H9 (cell line): ENCODE data around the gene CYBA. TPM values are rescaled to one million over a fixed set of nuclear protein-coding genes. Genes with fewer than 3 reads are reported as not detected.

Experiments used
- DNase-seq: peaks from one replicate; pipeline ENCODE4 v3.0.0-alpha.2; 2017
- H2AFZ ChIP-seq: one replicate; pipeline ENCODE4 v1.6.1; 2013; ENCODE audit warnings: mild to moderate bottlenecking, low read length, control low read depth, moderate library complexity
- H2AK5ac ChIP-seq: 2 replicates; pipeline ENCODE4 v1.6.1; 2013; ENCODE audit warnings: low read length, control low read depth, mixed read lengths; ENCODE audit not compliant: insufficient read length
- H2BK120ac ChIP-seq: one replicate; pipeline ENCODE4 v1.6.1; 2013; ENCODE audit warnings: low read depth, mild to moderate bottlenecking, low read length, control low read depth, inconsistent platforms; ENCODE audit not compliant: poor library complexity, severe bottlenecking
- H2BK12ac ChIP-seq: 2 replicates; pipeline ENCODE4 v1.6.1; 2013; ENCODE audit warnings: low read length, control low read depth, mixed read lengths, low read depth; ENCODE audit not compliant: insufficient read length
- H2BK15ac ChIP-seq: 2 replicates; pipeline ENCODE4 v1.6.1; 2013; ENCODE audit warnings: low read depth, low read length, control low read depth
- H2BK20ac ChIP-seq: one replicate; pipeline ENCODE4 v1.6.1; 2013; ENCODE audit warnings: low read depth, mild to moderate bottlenecking, low read length, control low read depth, inconsistent platforms; ENCODE audit not compliant: poor library complexity, severe bottlenecking
- H2BK5ac ChIP-seq: 2 replicates; pipeline ENCODE4 v1.6.1; 2013; ENCODE audit warnings: low read length, control low read depth, mixed read lengths; ENCODE audit not compliant: insufficient read length
- H3K14ac ChIP-seq: 2 replicates; pipeline ENCODE4 v1.6.1; 2013; ENCODE audit warnings: low read length, control low read depth; ENCODE audit not compliant: insufficient read depth
- H3K18ac ChIP-seq: 2 replicates; pipeline ENCODE4 v1.6.1; 2013; ENCODE audit warnings: low read depth, mild to moderate bottlenecking, mixed read lengths, low read length, control low read depth; ENCODE audit not compliant: insufficient read length
- H3K23ac ChIP-seq: 2 replicates; pipeline ENCODE4 v1.6.1; 2013; ENCODE audit warnings: low read length, control low read depth, mixed read lengths, low read depth; ENCODE audit not compliant: insufficient read length
- H3K23me2 ChIP-seq: 2 replicates; pipeline ENCODE4 v1.6.1; 2013; ENCODE audit warnings: low read depth, mild to moderate bottlenecking, mixed read lengths, low read length, control low read depth; ENCODE audit not compliant: insufficient read length, poor library complexity, severe bottlenecking
- H3K27ac ChIP-seq: 2 replicates; pipeline ENCODE4 v1.5.1; 2013; ENCODE audit warnings: low read length, control low read depth, mixed read lengths, low read depth; ENCODE audit not compliant: insufficient read length
- H3K27me3 ChIP-seq: 2 replicates; pipeline ENCODE4 v1.6.1; 2013; ENCODE audit warnings: low read length, control low read depth, inconsistent platforms; ENCODE audit not compliant: insufficient read depth
- H3K4ac ChIP-seq: 2 replicates; pipeline ENCODE4 v1.6.1; 2013; ENCODE audit warnings: low read depth, mild to moderate bottlenecking, control low read depth, inconsistent platforms, low read length, moderate library complexity
- H3K4me1 ChIP-seq: 2 replicates; pipeline ENCODE4 v1.6.1; 2013; ENCODE audit warnings: low read length, control low read depth, inconsistent platforms; ENCODE audit not compliant: insufficient read depth
- H3K4me2 ChIP-seq: 2 replicates; pipeline ENCODE4 v1.6.1; 2013; ENCODE audit warnings: low read length, control low read depth, mixed read lengths; ENCODE audit not compliant: insufficient read length, insufficient read depth
- H3K56ac ChIP-seq: 2 replicates; pipeline ENCODE4 v1.6.1; 2013; ENCODE audit warnings: low read depth, mild to moderate bottlenecking, mixed read lengths, low read length, control low read depth; ENCODE audit not compliant: insufficient read length
- H3K79me1 ChIP-seq: 2 replicates; pipeline ENCODE4 v1.6.1; 2013; ENCODE audit warnings: low read depth, mild to moderate bottlenecking, moderate library complexity, low read length, control low read depth, inconsistent platforms; ENCODE audit not compliant: insufficient read depth, poor library complexity, severe bottlenecking
- H3K79me2 ChIP-seq: 2 replicates; pipeline ENCODE4 v1.6.1; 2013; ENCODE audit warnings: low read length, control low read depth, inconsistent platforms; ENCODE audit not compliant: insufficient read depth
- H3K9ac ChIP-seq: 2 replicates; pipeline ENCODE4 v1.6.1; 2013; ENCODE audit warnings: low read length, control low read depth, mixed read lengths; ENCODE audit not compliant: insufficient read length; ENCODE audit errors: extremely low read depth
- H3K9me3 ChIP-seq: one replicate; pipeline ENCODE4 v1.6.1; 2013; ENCODE audit warnings: low read depth, low read length, inconsistent platforms; ENCODE audit not compliant: control insufficient read depth
- H3T11ph ChIP-seq: one replicate; pipeline ENCODE4 v1.6.1; 2013; ENCODE audit warnings: mild to moderate bottlenecking, low read length, control low read depth, inconsistent platforms
- H4K20me1 ChIP-seq: one replicate; pipeline ENCODE4 v1.6.1; 2013; ENCODE audit not compliant: control insufficient read depth, insufficient read length, insufficient read depth
- H4K5ac ChIP-seq: 2 replicates; pipeline ENCODE4 v1.6.1; 2013; ENCODE audit warnings: low read depth, mild to moderate bottlenecking, mixed read lengths, low read length, control low read depth; ENCODE audit not compliant: insufficient read length
- H4K8ac ChIP-seq: replicated peaks from 2 replicates; pipeline ENCODE4 v1.6.1; 2013; ENCODE audit warnings: low read length, control low read depth, mixed read lengths, low read depth; ENCODE audit not compliant: insufficient read length
- H4K91ac ChIP-seq: 2 replicates; pipeline ENCODE4 v1.6.1; 2013; ENCODE audit warnings: low read depth, mild to moderate bottlenecking, moderate library complexity, mixed read lengths, low read length, control low read depth; ENCODE audit not compliant: insufficient read length
- H3K27ac Mint-ChIP-seq, 3 experiments: 2 replicates in 2 of 3; 3 replicates in 1 of 3; pipeline ENCODE4 v1.8.0; 2020 to 2021; ENCODE audit warnings: mixed read lengths in 3 of 3, mild to moderate bottlenecking in 1 of 3, moderate library complexity in 1 of 3
- H3K27me3 Mint-ChIP-seq: 2 replicates; pipeline ENCODE4 v1.8.0; 2021; ENCODE audit warnings: low read depth, mild to moderate bottlenecking, moderate library complexity, mixed read lengths
- H3K36me3 Mint-ChIP-seq, 3 experiments: 2 replicates in 2 of 3; 3 replicates in 1 of 3; pipeline ENCODE4 v1.8.0; 2020 to 2021; ENCODE audit warnings: low read depth in 3 of 3, mixed read lengths in 3 of 3; ENCODE audit not compliant: insufficient read depth in 1 of 3
- H3K4me1 Mint-ChIP-seq, 2 experiments: 2 replicates each; pipeline ENCODE4 v1.8.0; 2020; ENCODE audit warnings: mixed read lengths in 2 of 2
- H3K4me3 Mint-ChIP-seq, 2 experiments: 2 replicates in 1 of 2; 3 replicates in 1 of 2; pipeline ENCODE4 v1.8.0; 2020 to 2021; ENCODE audit warnings: mild to moderate bottlenecking in 2 of 2, mixed read lengths in 2 of 2, moderate library complexity in 1 of 2
- H3K9me3 Mint-ChIP-seq, 2 experiments: 2 replicates in 1 of 2; 3 replicates in 1 of 2; pipeline ENCODE4 v1.8.0; 2020; ENCODE audit warnings: mild to moderate bottlenecking in 2 of 2, mixed read lengths in 2 of 2, moderate library complexity in 1 of 2
- WGBS: extraction: QIAGEN DNeasy Blood & Tissue Kit; methylation state at CpG from one replicate; pipeline ENCODE4 v1.1.7; 2013; ENCODE audit warnings: missing lambda C conversion rate, low lambda C conversion rate, mixed read lengths; ENCODE audit not compliant: insufficient read length; ENCODE audit errors: extremely low coverage; 5-methylcytosine and 5-hydroxymethylcytosine counted together
- total RNA-seq: library from RNA; stranded (reverse); gene quantifications from 2 replicates; pipeline ENCODE4 v1.2.1, GENCODE V29; 2021
- TF ChIP-seq, protein P1 (sequence below): fragments of 200-600 bp; sonication (generic); conservative IDR thresholded peaks from 3 replicates; pipeline ENCODE4 v1.8.0; 2021; ENCODE audit warnings: antibody characterized with exemption, mild to moderate bottlenecking

Gene CYBA
- total RNA-seq, 1 experiment from 2014 or later, result 153 TPM

DNA sequence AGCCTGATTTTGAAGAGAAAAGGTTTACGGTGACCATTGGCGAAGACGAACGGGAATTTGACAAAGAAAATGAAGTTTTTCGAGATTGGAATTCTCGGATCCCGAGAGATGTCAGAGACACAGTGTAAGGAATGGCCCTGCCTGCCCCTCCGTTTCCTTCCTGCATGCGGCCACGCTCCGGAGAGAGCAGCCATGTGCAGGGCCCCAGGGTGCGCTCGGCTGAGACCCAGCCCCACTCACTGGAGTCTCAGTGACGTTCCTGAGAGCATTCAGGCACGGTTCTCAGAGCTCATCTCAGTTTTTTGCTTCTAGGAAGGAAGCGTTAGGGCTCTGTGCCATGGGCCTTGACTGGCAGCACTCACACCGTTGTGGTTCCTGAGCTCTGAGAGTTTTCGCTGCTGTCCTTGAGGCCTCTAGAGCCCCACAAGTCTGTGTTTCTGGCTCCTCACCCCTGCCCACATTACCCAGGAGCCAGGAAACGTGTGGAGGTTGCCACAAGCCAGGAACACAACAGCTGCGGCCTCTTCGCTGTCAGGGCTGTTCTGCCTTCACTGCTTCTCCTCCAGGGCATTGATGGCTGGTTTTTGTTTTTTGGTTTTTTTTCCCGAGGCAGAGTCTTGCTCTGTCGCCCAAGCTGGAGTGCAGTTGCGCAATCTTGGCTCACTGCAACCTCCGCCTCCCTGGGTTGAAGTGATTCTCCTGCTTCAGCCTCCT is 50.9 kb downstream of the CYBA start:
- no peaks in the 10 kb centered on the region for H3K79me1 ChIP-seq
- no peak overlapping the region for H2BK5ac ChIP-seq
- no peak overlapping the region for H3K27ac ChIP-seq
- Mint-ChIP-seq H3K36me3 (peaks cover 31 to 59% (median 56%) of the 10 kb centered on the region in 3 experiments; a peak in 6 of 7 replicates), H3K27ac (no peak overlapping the region; a peak in 1 of 7 replicates), H3K4me3 (no peak overlapping the region; a peak in 1 of 5 replicates), H3K9me3 (peaks cover 0 to 4% of the 10 kb centered on the region in 2 experiments; a peak in 1 of 5 replicates), H3K4me1 (peaks cover 7 to 21% of the 10 kb centered on the region in 2 experiments), H3K27me3 (no peaks in the 10 kb centered on the region)
- H3K4me2 ChIP-seq, result no peak overlapping the region
- no peak overlapping the region for H2BK15ac ChIP-seq
- H3K9ac ChIP-seq, result no peak overlapping the region
- H3K4ac ChIP-seq, result no peak overlapping the region
- no peak overlapping the region for H3K14ac ChIP-seq
- 100% methylated on average over 4 of the region's 25 CpGs for WGBS
- no peak overlapping the region for H3K18ac ChIP-seq
- no peak overlapping the region for H4K5ac ChIP-seq
- H4K91ac ChIP-seq, result no peak overlapping the region
- TF ChIP-seq, protein P1, sequence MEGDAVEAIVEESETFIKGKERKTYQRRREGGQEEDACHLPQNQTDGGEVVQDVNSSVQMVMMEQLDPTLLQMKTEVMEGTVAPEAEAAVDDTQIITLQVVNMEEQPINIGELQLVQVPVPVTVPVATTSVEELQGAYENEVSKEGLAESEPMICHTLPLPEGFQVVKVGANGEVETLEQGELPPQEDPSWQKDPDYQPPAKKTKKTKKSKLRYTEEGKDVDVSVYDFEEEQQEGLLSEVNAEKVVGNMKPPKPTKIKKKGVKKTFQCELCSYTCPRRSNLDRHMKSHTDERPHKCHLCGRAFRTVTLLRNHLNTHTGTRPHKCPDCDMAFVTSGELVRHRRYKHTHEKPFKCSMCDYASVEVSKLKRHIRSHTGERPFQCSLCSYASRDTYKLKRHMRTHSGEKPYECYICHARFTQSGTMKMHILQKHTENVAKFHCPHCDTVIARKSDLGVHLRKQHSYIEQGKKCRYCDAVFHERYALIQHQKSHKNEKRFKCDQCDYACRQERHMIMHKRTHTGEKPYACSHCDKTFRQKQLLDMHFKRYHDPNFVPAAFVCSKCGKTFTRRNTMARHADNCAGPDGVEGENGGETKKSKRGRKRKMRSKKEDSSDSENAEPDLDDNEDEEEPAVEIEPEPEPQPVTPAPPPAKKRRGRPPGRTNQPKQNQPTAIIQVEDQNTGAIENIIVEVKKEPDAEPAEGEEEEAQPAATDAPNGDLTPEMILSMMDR, result no peak
- no peak overlapping the region for H4K8ac ChIP-seq
- no peak for DNase-seq
- H3K79me2 ChIP-seq, result no peaks in the 10 kb centered on the region
- H3K56ac ChIP-seq, result no peak overlapping the region
- H3K23ac ChIP-seq, result no peak overlapping the region
- no peaks in the 10 kb centered on the region for H3K23me2 ChIP-seq
- no peak overlapping the region for H2BK120ac ChIP-seq
- no peaks in the 10 kb centered on the region for H3K9me3 ChIP-seq
- no peak overlapping the region for H3T11ph ChIP-seq
- no peaks in the 10 kb centered on the region for H3K4me1 ChIP-seq
- no peak overlapping the region for H2BK20ac ChIP-seq
- no peak overlapping the region for H2AK5ac ChIP-seq
- H3K27me3 ChIP-seq, result no peaks in the 10 kb centered on the region
- H2AFZ ChIP-seq, result no peak overlapping the region
- no peaks in the 10 kb centered on the region for H4K20me1 ChIP-seq
- H2BK12ac ChIP-seq, result no peak overlapping the region
